NT2/D1 (cell line): ENCODE results near the gene PRKCSH.

Experiments
- SUZ12 ChIP-seq: IDR thresholded peaks from 2 replicates; pipeline ENCODE4 v1.6.1; 2011; ENCODE audit not compliant: insufficient read length, insufficient read depth; ENCODE audit errors: extremely low read depth
- YY1 ChIP-seq: IDR thresholded peaks from 2 replicates; pipeline ENCODE4 v1.6.1; 2011; ENCODE audit not compliant: insufficient read length, insufficient read depth
- ZNF274 ChIP-seq: IDR thresholded peaks from 2 replicates; pipeline ENCODE4 v1.6.1; 2011; ENCODE audit warnings: mild to moderate bottlenecking, low read depth, low read length

DNA sequence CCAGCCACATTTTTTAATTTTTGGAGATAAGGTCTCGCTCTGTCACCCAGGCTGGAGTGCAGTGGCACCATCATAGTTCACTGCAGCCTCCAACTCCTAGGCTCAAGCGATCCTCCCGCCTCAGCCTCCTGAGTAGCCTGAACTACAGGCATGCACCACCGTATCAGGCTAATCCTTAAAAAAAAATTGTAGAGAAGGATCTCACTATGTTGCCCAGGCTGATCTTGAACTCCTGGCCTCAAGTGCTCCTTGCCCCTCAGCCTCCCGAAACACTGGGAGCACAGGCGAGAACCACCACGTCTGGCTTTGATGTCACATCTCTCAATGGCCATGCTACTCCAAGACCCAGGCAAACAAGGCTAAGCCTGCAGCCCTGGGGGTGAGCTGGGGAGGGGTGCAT is 21.2 kb downstream of the PRKCSH start:
- TF ChIP-seq ZNF274, result no peak
- no peak for TF ChIP-seq YY1
- no peak for TF ChIP-seq SUZ12
